ENCODE data around the gene SCO2.

SCO2 gene

DNA sequence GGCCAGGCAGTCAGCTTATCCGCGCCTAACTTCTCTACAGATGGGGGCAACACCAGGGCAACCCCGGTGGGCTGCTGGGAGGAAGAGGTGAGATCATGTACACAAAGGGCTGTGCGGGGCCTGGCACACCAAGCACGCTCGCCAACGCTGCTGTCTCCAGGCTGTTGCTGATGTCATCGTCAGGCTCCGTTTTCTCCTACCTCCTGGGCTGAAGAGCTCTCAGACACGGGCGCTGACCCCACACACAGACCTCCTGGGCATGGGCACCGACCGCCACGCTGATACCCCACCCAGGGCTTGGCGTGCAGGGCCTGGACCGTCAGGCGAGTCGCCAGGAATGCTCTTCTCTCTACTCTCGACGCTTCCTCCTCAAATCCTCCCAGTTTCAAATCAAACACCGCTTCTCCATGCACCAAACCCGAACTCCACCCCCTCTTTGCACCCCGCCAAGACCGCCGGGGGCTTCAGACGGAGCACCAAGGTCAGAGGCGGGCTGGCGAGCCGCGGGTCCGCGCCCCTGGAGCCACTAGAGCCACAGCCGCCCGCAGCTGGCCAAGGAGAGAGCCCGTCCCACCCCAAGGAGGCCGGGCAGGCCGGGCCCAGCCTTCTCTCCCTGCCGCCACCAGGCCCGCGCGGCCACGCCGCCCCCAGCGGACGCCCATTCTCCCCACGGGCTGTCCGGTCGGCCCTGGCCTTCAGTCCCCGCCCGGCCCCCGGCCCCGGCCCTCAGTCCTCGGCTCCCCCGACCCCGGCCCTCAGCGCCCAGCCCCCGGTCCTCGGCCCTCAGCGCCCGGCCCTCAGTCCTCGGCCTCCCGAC is 51.3 kb downstream of the SCO2 start:
- DNase-seq = no peak

Measured in amniotic stem cell (primary cell).